H1 (cell line): ENCODE measurements around the gene ZACN.

Experiments used
- EZH2 ChIP-seq: fragments of 200-600 bp; sonication (generic); IDR thresholded peaks from 2 replicates; pipeline ENCODE4 v1.7.1; 2012; ENCODE audit warnings: low read depth, mild to moderate bottlenecking, moderate library complexity, low read length, inconsistent platforms; ENCODE audit not compliant: severe bottlenecking
- SIN3A ChIP-seq, 2 experiments: IDR thresholded peaks in 1 of 2; conservative IDR thresholded peaks in 1 of 2; 2 replicates each; pipeline ENCODE4 v1.6.1; 2011 to 2012; ENCODE audit warnings: low read length in 2 of 2, improper control_type of control experiment in 1 of 2, low read depth in 1 of 2, mild to moderate bottlenecking in 1 of 2
- SP1 ChIP-seq: IDR thresholded peaks from 2 replicates; pipeline ENCODE4 v1.6.1; 2011; ENCODE audit warnings: low read depth, low read length
- TF ChIP-seq, protein P1 (sequence below), 3 experiments: IDR thresholded peaks; 1 replicate in 2 of 3; 2 replicates in 1 of 3; pipeline versions ENCODE4 v1.5.1 to v1.6.1; 2011; ENCODE audit warnings: low read length in 3 of 3, mild to moderate bottlenecking in 3 of 3, inconsistent platforms in 2 of 3, low read depth in 1 of 3, moderate library complexity in 1 of 3; ENCODE audit not compliant: insufficient read depth in 1 of 3; ENCODE audit errors: control extremely low read depth in 1 of 3
- TF ChIP-seq, protein P2 (sequence below): IDR thresholded peaks from 2 replicates; pipeline ENCODE4 v1.6.1; 2012; ENCODE audit warnings: low read length, inconsistent platforms

DNA sequence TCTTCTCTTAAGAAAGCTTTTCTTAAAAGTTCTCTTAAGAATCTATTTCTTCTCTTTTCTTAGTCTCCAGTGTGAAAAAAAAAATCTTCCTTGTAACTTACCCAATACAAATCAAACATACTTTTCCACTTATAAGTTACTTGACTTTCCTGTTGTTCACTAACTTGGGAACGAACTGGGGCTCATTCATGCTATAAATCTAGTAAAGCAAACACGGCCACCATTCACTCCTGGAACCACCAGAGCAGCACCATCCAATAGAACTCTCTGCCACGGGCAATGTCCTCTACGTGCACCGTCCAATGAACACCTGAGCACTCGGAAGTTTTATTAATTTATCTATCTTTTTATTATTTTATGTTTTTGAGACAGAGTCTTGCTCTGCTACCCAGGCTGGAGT is 27.4 kb upstream of the ZACN start:
- TF ChIP-seq, protein P1, sequence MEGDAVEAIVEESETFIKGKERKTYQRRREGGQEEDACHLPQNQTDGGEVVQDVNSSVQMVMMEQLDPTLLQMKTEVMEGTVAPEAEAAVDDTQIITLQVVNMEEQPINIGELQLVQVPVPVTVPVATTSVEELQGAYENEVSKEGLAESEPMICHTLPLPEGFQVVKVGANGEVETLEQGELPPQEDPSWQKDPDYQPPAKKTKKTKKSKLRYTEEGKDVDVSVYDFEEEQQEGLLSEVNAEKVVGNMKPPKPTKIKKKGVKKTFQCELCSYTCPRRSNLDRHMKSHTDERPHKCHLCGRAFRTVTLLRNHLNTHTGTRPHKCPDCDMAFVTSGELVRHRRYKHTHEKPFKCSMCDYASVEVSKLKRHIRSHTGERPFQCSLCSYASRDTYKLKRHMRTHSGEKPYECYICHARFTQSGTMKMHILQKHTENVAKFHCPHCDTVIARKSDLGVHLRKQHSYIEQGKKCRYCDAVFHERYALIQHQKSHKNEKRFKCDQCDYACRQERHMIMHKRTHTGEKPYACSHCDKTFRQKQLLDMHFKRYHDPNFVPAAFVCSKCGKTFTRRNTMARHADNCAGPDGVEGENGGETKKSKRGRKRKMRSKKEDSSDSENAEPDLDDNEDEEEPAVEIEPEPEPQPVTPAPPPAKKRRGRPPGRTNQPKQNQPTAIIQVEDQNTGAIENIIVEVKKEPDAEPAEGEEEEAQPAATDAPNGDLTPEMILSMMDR (IDR thresholded peaks at IDR 0.05; ENCODE audit: control extremely low read depth in 1 of 3, insufficient read depth in 1 of 3, low read depth in 1 of 3, low read length in 3 of 3) = no peak
- no peak for TF ChIP-seq SIN3A (conservative IDR thresholded peaks at IDR 0.05 in 1 of 2, IDR thresholded peaks at IDR 0.05 in 1 of 2; ENCODE audit: low read depth in 1 of 2, low read length in 2 of 2)
- no peak for TF ChIP-seq SP1
- no peak for TF ChIP-seq EZH2
- TF ChIP-seq, protein P2, sequence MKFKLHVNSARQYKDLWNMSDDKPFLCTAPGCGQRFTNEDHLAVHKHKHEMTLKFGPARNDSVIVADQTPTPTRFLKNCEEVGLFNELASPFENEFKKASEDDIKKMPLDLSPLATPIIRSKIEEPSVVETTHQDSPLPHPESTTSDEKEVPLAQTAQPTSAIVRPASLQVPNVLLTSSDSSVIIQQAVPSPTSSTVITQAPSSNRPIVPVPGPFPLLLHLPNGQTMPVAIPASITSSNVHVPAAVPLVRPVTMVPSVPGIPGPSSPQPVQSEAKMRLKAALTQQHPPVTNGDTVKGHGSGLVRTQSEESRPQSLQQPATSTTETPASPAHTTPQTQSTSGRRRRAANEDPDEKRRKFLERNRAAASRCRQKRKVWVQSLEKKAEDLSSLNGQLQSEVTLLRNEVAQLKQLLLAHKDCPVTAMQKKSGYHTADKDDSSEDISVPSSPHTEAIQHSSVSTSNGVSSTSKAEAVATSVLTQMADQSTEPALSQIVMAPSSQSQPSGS = no peak
